ENCODE data around the gene CDC16. TPM values are rescaled to one million over a fixed set of nuclear protein-coding genes. Genes with fewer than 3 reads are reported as not detected.
A peak's percentile ranks its signal among the peaks of the same experiment; 100 is the strongest.

The CDC16 gene
- total and polyA plus RNA-seq, 9 of the 15 experiments (the other 6 are each of a cell fraction or from before 2014, with no cell fraction given), result 23.2 to 102 (median 51.6) TPM

GRCh38 chr13:114237415-114238112, 2.9 kb downstream of the CDC16 start (continued):
- TF ChIP-seq TFE3 (CRISPR knock-in tag; IDR thresholded peaks at IDR 0.05) (peak; percentile 94), CC2D1A (IDR thresholded peaks at IDR 0.05) (no peak), EP300 (IDR thresholded peaks at IDR 0.05; ENCODE audit: low read length) (peak; percentile 58; the same call in 1 of the 2 replicates), HDAC2 (IDR thresholded peaks at IDR 0.05) (0 out of 2 replicates have a peak, but pooled peaks have one; percentile 41), ZBTB11 (CRISPR knock-in tag; IDR thresholded peaks at IDR 0.05) (peak in 1 of 3 experiments; percentile 45; a peak in 1 of 6 replicates), MNT (conservative IDR thresholded peaks at IDR 0.05) (peak; percentile 82 to 85), BHLHE40 (IDR thresholded peaks at IDR 0.05; ENCODE audit: low read length) (peak; percentile 88), ARHGAP35 (IDR thresholded peaks at IDR 0.05; ENCODE audit: partially characterized antibody) (no peak), PKNOX1 (IDR thresholded peaks at IDR 0.05) (peak; percentile 52; the same call in 1 of the 2 replicates), ZSCAN32 (CRISPR knock-in tag; IDR thresholded peaks at IDR 0.05) (no peak), MAX (CRISPR knock-in tag; IDR thresholded peaks at IDR 0.05) (peak; percentile 95), RNF2 (IDR thresholded peaks at IDR 0.05) (peak; percentile 46; the same call in 1 of the 2 replicates), RBM14 (IDR thresholded peaks at IDR 0.05; ENCODE audit: borderline replicate concordance, insufficient read depth, low read depth, low read length) (no peak), TAF9B (IDR thresholded peaks at IDR 0.05; ENCODE audit: partially characterized antibody) (peak; percentile 25), USF1 (CRISPR knock-in tag; IDR thresholded peaks at IDR 0.05) (peak; percentile 97), GATA2 (CRISPR knock-in tag; IDR thresholded peaks at IDR 0.05) (peak; percentile 64; the same call in 1 of the 2 replicates), MTA2 (IDR thresholded peaks at IDR 0.05; ENCODE audit: low read depth) (peak; percentile 18; the same call in 1 of the 2 replicates), SMARCE1 (IDR thresholded peaks at IDR 0.05) (peak; percentile 53; the same call in 1 of the 2 replicates)
